HG03135 (cell line): ENCODE data around the gene THOC2.
"Not testable (repeated sequence)": the region's sequence is repeated elsewhere in the genome, so short reads cannot be mapped to it uniquely, and the experiment has no call there.

Experiments used
- ATAC-seq: cut with Tn5 transposase; IDR thresholded peaks from one replicate; pipeline ENCODE4 v1.9.1; 2021; ENCODE audit warnings: mild to moderate bottlenecking, moderate library complexity; ENCODE audit not compliant: unreplicated experiment

The THOC2 gene

DNA sequence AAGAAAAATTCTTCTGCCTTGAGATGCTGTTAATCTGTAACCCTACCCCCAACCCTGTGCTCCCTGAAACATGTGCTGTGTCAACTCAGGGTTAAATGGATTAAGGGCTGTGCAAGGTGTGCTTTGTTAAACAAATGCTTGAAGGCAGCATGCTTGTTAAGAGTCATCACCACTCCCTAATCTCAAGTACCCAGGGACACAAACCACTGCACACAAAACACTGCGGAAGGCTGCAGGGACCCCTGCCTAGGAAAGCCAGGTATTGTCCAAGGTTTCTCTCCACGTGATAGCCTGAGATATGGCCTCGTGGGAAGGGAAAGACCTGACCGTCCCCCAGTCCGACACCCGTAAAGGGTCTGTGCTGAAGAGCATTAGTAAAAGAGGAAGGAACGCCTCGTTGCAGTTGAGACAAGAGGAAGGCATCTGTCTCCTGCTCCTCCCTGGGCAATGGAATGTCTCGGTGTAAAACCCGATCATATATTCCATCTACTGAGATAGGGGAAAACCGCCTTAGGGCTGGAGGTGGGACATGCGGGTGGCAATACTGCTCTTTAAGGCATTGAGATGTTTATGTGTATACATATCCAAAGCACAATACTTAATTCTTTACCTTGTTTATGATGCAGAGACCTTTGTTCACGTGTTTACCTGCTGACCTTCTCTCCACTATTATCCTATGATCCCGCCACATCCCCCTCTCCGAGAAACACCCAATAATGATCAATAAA is 53.0 kb downstream of the THOC2 start:
- not testable (repeated sequence) for ATAC-seq

DNA sequence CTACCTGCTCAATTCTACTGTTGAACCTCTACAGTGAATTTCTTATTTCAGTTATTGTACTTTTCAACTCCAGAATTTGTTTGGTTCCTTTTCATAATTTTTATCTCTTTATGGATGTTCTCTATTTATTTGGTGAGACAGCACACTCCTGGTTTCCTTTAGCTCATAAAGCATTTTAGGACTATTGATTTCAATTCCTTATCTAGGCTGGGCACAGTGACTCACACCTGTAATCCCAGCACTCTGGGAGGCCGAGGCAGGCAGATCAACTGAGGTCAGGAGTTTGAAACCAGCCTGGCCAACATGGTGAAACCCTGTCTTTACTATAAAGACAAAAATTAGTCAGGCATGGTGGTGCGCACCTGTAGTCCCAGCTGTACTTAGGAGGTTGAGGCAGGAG is 57.7 kb downstream of the THOC2 start:
- ATAC-seq, result no peak

DNA sequence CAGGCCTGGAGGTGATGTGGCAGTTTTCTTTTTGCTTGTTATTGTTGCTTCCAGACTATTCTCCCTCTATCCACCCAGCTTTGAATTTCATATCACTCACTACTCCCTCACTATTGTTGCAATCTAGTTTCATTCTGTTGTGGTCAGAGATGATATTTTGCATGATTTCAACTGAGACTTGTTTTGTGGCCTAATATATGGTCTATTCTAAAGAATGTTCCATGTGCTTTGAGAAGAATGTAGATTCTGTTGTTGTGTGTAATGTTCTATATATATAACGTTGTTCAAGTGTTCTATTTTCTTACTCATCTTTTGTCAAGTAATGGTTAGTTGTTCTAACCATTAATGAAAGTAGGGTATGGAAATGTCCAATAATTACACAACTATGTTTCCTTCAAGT is 59.0 kb downstream of the THOC2 start:
- ATAC-seq, result no peak

DNA sequence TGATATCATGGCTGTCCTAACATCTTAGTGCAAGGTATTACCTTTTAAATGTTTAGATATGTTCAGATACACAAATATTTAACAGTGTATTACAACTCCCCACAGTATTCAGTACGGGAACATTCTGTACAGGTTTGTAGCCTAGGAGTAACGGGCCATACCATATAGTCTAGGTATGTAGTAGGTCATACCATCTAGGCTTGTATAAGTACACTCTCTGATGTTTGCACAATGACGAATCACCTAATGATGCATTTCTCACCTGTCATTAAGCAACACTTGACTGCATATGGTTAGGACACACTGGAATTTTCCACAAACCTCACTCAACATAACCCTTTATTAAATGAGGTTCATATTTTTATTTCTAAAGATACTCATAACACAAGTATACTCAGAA is 67.7 kb downstream of the THOC2 start:
- ATAC-seq, result no peak

GRCh38 chrX:123664467-123665167 is 68.2 kb downstream of the THOC2 start:
- not testable (repeated sequence) for ATAC-seq

GRCh38 chrX:123663720-123664119 is 69.1 kb downstream of the THOC2 start:
- ATAC-seq, result not testable (repeated sequence)

DNA sequence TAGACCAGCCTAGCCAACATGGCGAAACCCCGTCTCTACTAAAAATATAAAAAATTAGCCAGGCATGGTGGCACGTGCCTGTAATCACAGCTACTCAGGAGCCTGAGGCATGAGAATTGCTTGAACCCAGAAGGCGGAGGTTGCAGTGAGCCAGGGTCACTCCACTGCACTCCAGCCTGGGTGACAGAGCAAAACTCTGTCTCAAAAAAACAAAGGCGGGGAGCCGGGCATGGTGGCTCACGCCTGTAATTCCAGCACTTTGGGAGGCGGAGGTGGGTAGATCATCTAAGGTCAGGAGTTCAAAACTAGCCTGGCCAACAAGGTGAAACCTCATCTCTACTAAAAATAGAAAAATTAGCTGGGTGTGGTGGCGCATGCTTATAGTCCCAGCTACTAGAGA is 76.3 kb downstream of the THOC2 start:
- ATAC-seq, result not testable (repeated sequence)

DNA sequence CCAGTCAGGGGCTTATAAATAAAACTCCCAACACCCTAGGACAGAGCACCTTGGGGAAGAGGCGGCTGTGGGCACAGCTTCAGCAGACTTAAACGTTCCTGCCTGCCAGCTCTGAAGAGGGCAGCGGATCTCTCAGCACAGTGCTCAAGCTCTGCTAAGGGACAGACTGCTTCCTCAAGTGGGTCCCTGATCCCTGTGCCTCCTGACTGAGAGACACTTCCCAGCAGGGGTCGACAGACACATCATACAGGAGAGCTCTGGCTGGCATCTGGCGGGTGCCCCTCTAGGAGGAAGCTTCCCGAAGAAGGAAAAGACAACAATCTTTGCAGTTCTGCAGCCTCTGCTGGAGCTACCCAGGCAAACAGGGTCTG is 84.1 kb downstream of the THOC2 start:
- ATAC-seq, result not testable (repeated sequence)

DNA sequence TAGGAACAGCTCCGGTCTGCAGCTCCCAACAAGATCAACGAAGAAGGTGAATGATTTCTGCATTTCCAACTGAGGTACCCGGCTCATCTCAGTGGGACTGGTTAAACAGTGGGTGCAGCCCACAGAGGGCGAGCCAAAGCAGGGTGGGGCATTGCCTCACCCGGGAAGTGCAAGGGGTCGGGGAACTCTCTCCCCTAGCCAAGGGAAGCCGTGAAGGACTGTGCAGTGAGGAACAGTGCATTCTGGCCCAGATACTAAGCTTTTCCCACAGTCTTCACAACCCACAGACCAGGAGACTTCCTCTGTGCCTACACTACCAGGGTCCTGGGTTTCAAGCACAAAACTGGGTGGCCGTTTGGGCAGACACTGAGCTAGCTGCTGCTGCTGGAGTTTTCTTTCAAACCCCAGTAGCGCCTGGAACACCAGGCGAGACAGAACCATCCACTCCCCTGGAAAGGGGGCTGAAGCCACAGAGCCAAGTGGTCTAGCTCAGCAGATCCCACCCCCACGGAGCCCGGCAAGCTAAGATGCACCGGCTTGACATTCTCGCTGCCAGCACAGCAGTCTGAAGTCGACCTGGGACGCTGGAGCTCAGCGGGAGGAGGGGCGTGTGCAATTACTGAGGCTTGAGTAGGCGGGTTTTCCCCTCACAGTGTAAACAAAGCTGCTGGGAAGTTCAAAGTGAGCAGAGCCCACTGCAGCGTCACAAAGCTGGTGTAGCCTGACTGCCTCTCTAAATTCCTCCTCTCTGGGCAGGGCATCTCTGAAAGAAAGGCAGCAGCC is 84.6 kb downstream of the THOC2 start:
- ATAC-seq, result no peak

DNA sequence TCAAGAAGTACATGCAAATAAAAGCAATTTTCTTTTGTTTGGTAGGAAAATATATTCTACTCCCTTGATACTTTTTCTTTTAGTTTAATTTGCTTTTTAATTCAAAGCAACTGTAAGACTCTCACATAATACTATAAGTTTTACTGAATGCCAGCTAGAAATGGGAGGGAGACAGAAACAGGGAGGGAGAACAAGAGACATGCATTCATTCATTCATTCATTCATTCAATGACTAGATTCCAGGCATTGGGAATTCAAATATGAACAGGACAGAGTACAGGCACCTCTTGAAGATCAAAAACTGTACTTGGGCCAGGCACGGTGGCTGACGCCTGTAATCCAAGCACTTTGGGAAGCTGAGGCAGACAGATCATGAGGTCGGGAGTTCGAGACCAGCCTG is 85.6 kb downstream of the THOC2 start:
- ATAC-seq, result no peak

GRCh38 chrX:123629502-123629901 is 103.3 kb downstream of the THOC2 start:
- ATAC-seq, result no peak

DNA sequence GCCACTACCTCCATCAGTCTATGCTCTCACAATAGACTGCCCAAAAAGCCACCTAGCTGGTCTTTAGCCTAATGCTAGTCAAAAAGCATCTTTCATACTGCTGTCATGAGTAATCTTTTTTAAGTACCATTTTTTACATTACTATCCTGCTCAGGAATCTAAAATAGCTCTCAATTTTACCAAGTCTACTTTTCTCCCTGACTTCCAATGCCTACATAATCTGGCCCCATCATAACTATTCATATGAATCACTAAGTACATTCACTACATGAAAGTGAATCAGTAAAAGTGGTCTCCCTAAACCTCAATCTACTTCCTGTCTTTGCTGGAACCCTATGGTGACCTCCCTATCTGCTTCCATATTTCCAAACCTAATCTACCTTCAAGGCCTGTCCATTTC is 105.9 kb downstream of the THOC2 start:
- ATAC-seq, result no peak

DNA sequence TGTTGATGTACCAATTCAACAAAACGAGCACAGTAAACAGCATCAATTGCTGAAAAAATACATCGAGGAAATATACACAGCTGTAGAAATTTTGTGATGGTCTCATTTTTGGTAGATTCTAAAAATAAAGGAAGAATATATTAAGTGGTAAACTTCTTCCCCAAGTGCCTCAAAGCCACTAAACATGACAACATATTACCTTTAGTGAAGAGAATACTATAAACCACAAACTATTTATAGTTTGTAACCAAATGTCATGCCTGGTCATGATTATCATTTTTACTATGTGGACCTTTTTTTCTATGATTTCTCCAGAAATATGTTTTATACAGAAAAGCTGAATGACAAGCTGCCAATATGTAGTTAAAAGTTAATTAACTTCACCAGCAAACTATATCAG is 106.9 kb downstream of the THOC2 start:
- ATAC-seq, result no peak

- ATAC-seq, result no peak
These were observed 107.4 kb downstream of the THOC2 start for GRCh38 chrX:123625477-123625876.

GRCh38 chrX:123617007-123617406 is 115.8 kb downstream of the THOC2 start:
- no peak for ATAC-seq

DNA sequence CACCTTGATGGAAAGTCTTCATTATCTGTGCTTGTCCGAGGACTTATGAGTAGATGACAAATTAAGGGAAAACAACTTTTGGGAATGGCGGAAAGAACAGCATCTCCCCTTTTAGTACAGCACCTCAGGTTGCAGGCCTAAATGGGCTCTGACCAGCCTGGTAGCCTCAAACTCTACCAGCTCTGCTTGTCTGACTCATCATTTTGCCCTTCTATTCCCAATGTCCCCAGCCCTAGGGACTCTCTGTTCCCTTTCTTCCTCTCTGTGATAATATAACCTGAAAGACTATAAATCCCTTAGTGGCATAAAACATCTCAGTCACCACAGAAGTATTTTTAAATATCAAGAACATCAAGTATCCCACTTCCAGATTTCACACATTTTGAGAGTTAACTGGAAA is 121.9 kb downstream of the THOC2 start:
- no peak for ATAC-seq

- no peak for ATAC-seq
These were observed 125.0 kb downstream of the THOC2 start for GRCh38 chrX:123607806-123608205.

GRCh38 chrX:123607270-123607669 is 125.6 kb downstream of the THOC2 start:
- ATAC-seq, result no peak

- no peak for ATAC-seq
These were observed 129.4 kb downstream of the THOC2 start for GRCh38 chrX:123603491-123603890.

GRCh38 chrX:123601437-123601836 is 131.4 kb downstream of the THOC2 start:
- no peak for ATAC-seq

DNA sequence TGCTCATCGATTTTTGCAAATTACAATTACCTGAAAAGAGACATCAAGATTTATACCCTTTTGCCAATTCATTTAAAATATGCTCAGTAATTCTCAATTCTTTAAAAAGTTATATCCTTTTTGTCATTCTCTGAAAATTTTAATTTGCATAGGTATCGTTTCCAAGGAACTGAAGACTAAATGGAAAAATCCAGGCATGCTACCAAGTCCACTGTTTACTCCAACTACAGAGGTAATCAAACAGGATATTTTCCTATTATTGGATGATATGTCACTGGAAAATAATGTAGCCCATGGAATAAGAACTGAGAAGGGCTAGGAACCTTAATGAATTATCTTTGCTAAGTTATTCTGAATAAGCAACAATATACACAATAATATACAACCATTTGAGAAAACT is 132.7 kb downstream of the THOC2 start:
- no peak for ATAC-seq
